Smooth muscle cell (in vitro differentiated cells): Measurements from ENCODE around the gene PTPN1. TPM values are rescaled to one million over a fixed set of nuclear protein-coding genes. Genes with fewer than 3 reads are reported as not detected.

Source experiments
- DNase-seq: peaks from one replicate; lab custom pipeline; 2025; ENCODE audit not compliant: unreplicated experiment; lab: John Stamatoyannopoulos, UW
- H2AFZ ChIP-seq: fragments of 200-600 bp; sonication (generic); 2 replicates; pipeline ENCODE4 v1.6.0; 2016; ENCODE audit warnings: antibody characterized with exemption, low read depth, mild to moderate bottlenecking
- H3F3A ChIP-seq: fragments of 200-600 bp; sonication (generic); 2 replicates; pipeline ENCODE4 v1.6.0; 2017; ENCODE audit warnings: antibody characterized with exemption, low read depth
- H3K27ac ChIP-seq: fragments of 200-600 bp; sonication (generic); 2 replicates; pipeline ENCODE4 v1.5.1; 2016; ENCODE audit warnings: low read depth, mild to moderate bottlenecking
- H3K27me3 ChIP-seq: fragments of 200-600 bp; sonication (generic); 2 replicates; pipeline ENCODE4 v1.6.1; 2016; ENCODE audit warnings: low read depth, mild to moderate bottlenecking
- H3K36me3 ChIP-seq: fragments of 200-600 bp; sonication (generic); 2 replicates; pipeline ENCODE4 v1.5.1; 2016; ENCODE audit warnings: low read depth
- H3K4me1 ChIP-seq: fragments of 200-600 bp; sonication (generic); 2 replicates; pipeline ENCODE4 v1.5.1; 2016; ENCODE audit warnings: low read depth
- H3K4me2 ChIP-seq: fragments of 200-600 bp; sonication (generic); 2 replicates; pipeline ENCODE4 v1.6.0; 2016; ENCODE audit warnings: mild to moderate bottlenecking
- H3K4me3 ChIP-seq: fragments of 200-600 bp; sonication (generic); 2 replicates; pipeline ENCODE4 v1.5.1; 2016; ENCODE audit warnings: mild to moderate bottlenecking
- H3K79me2 ChIP-seq: fragments of 200-600 bp; sonication (generic); 2 replicates; pipeline ENCODE4 v1.6.0; 2016; ENCODE audit warnings: low read depth, mild to moderate bottlenecking
- H3K9ac ChIP-seq: fragments of 200-600 bp; sonication (generic); 2 replicates; pipeline ENCODE4 v1.6.0; 2016; ENCODE audit warnings: low read depth
- H3K9me3 ChIP-seq: fragments of 200-600 bp; sonication (generic); replicated peaks from 2 replicates; pipeline ENCODE4 v1.5.1; 2016; ENCODE audit warnings: low read depth
- H4K20me1 ChIP-seq: fragments of 200-600 bp; sonication (generic); 2 replicates; pipeline ENCODE4 v1.6.0; 2016; ENCODE audit warnings: low read depth
- WGBS: methylation state at CpG from one replicate; pipeline ENCODE4 v1.1.7; 2016; ENCODE audit warnings: low lambda C conversion rate; 5-methylcytosine and 5-hydroxymethylcytosine counted together
- polyA plus RNA-seq: library from polyadenylated mRNA; unstranded; fragments of >200 nt; fragmentation: Nextera tagmentation; extraction: Ambion mirVana; gene quantifications from 2 replicates; pipeline ENCODE4 v1.2.1, GENCODE V29; 2016
- total RNA-seq: library from RNA; depleted of rRNA; stranded (reverse); fragments of >200 nt; gene quantifications from 2 replicates; pipeline ENCODE4 v1.2.3, GENCODE V29; 2014
- TF ChIP-seq, protein P1 (sequence below): fragments of 200-600 bp; sonication (generic); IDR thresholded peaks from 2 replicates; pipeline ENCODE4 v1.5.1; 2017; ENCODE audit warnings: borderline replicate concordance, mild to moderate bottlenecking, antibody characterized with exemption; ENCODE audit not compliant: insufficient read depth, poor library complexity, severe bottlenecking

Gene PTPN1
- total and polyA plus RNA-seq, 2 experiments from 2014 or later: 16.1 to 28.9 TPM

DNA sequence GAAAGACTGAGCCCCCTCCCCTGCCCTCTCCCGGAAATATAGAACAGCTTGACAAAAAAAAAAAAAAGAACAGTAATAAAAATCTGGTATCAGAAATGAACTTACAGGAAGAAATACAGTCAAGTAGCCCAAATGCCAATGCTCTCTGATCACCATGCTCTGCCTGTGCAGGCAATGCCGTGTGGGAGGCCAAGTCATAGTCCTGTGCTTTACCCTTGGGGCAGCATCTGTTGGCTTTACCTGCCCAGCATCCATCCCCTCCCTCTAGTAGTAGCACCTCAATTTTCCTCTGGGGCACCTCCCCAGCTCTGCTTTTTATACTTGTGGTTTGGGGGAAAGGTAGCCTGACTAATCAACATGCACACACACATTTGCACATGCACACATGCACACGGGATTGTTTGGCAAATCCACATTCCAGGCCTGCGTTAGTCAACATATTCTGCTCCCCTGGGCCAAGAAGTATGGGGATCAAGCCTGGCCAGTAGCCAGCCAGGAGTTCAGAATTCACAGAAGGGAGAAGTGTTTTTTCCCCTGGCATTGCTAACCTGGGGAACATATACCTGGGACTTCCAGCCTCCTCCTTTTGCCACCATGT lies 111.0 kb downstream of the PTPN1 start:
- H3K4me2 ChIP-seq: no peak overlapping the region
- H3K27me3 ChIP-seq: no peaks in the 10 kb centered on the region
- DNase-seq: no peak
- H4K20me1 ChIP-seq: no peaks in the 10 kb centered on the region
- no peaks in the 10 kb centered on the region for H3F3A ChIP-seq
- no peaks in the 10 kb centered on the region for H3K36me3 ChIP-seq
- no peaks in the 10 kb centered on the region for H3K79me2 ChIP-seq
- no peaks in the 10 kb centered on the region for H3K9me3 ChIP-seq
- H3K9ac ChIP-seq: no peak overlapping the region
- 94% methylated on average over 4 of the region's 4 CpGs for WGBS
- TF ChIP-seq, protein P1, sequence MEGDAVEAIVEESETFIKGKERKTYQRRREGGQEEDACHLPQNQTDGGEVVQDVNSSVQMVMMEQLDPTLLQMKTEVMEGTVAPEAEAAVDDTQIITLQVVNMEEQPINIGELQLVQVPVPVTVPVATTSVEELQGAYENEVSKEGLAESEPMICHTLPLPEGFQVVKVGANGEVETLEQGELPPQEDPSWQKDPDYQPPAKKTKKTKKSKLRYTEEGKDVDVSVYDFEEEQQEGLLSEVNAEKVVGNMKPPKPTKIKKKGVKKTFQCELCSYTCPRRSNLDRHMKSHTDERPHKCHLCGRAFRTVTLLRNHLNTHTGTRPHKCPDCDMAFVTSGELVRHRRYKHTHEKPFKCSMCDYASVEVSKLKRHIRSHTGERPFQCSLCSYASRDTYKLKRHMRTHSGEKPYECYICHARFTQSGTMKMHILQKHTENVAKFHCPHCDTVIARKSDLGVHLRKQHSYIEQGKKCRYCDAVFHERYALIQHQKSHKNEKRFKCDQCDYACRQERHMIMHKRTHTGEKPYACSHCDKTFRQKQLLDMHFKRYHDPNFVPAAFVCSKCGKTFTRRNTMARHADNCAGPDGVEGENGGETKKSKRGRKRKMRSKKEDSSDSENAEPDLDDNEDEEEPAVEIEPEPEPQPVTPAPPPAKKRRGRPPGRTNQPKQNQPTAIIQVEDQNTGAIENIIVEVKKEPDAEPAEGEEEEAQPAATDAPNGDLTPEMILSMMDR: no peak
- H3K27ac ChIP-seq: no peak overlapping the region
- H3K4me3 ChIP-seq: no peak overlapping the region
- H3K4me1 ChIP-seq: no peaks in the 10 kb centered on the region
- H2AFZ ChIP-seq: no peak overlapping the region

- no peak overlapping the region for H3K27ac ChIP-seq
- H2AFZ ChIP-seq: no peak overlapping the region
- no peak overlapping the region for H3K4me3 ChIP-seq
- WGBS: 87% methylated on average over 18 of the region's 18 CpGs
- TF ChIP-seq, protein P1: no peak
- H3K9ac ChIP-seq: no peak overlapping the region
- no peaks in the 10 kb centered on the region for H3F3A ChIP-seq
- H3K9me3 ChIP-seq: no peaks in the 10 kb centered on the region
- H4K20me1 ChIP-seq: no peaks in the 10 kb centered on the region
- H3K36me3 ChIP-seq: no peaks in the 10 kb centered on the region
- no peaks in the 10 kb centered on the region for H3K79me2 ChIP-seq
- no peak overlapping the region for H3K4me2 ChIP-seq
- H3K27me3 ChIP-seq: no peaks in the 10 kb centered on the region
- H3K4me1 ChIP-seq: no peaks in the 10 kb centered on the region
- DNase-seq: no peak
Measured at GRCh38 chr20:50624351-50625016, 114.3 kb downstream of the PTPN1 start.

- Histone ChIP-seq H3K9me3 (no peaks in the 10 kb centered on the region), H3K36me3 (no peaks in the 10 kb centered on the region), H4K20me1 (no peaks in the 10 kb centered on the region), H3F3A (no peaks in the 10 kb centered on the region), H3K27me3 (no peaks in the 10 kb centered on the region), H3K4me2 (no peak overlapping the region), H3K4me1 (no peaks in the 10 kb centered on the region), H2AFZ (no peak overlapping the region), H3K79me2 (no peaks in the 10 kb centered on the region), H3K27ac (no peak overlapping the region), H3K4me3 (no peak overlapping the region), H3K9ac (no peak overlapping the region)
- 44% methylated on average over 15 of the region's 15 CpGs for WGBS
- DNase-seq: no peak
- TF ChIP-seq, protein P1: peak; percentile 49
Measured at GRCh38 chr20:50625986-50626677, 115.9 kb downstream of the PTPN1 start.
